SK-N-MC (cell line): Measurements from ENCODE around the gene MIB1.
"Not testable (repeated sequence)": the region's sequence is repeated elsewhere in the genome, so short reads cannot be mapped to it uniquely, and the experiment has no call there.

Experiments
- DNase-seq: peaks from one replicate; pipeline ENCODE4 v3.0.0-alpha.2; 2011; ENCODE audit warnings: low read depth, low spot score
- H3K27ac ChIP-seq: fragments of 200-600 bp; sonication (generic); 2 replicates; pipeline ENCODE4 v1.5.1; 2016; ENCODE audit warnings: mixed run types
- H3K36me3 ChIP-seq: fragments of 200-600 bp; sonication (generic); 2 replicates; pipeline ENCODE4 v1.6.1; 2017; ENCODE audit warnings: antibody characterized with exemption, low read length, mixed read lengths; ENCODE audit not compliant: insufficient read depth
- H3K4me3 ChIP-seq: fragments of 200-600 bp; sonication (generic); 2 replicates; pipeline ENCODE4 v1.5.1; 2016
- H3K9ac ChIP-seq: fragments of 200-600 bp; sonication (generic); 2 replicates; pipeline ENCODE4 v1.8.0; 2017; ENCODE audit warnings: mixed run types, mixed read lengths; ENCODE audit not compliant: insufficient read length
- H3K9me3 ChIP-seq: fragments of 200-600 bp; sonication (generic); 2 replicates; pipeline ENCODE4 v1.6.1; 2017; ENCODE audit warnings: low read depth, mild to moderate bottlenecking, antibody characterized with exemption, low read length, moderate library complexity, mixed read lengths
- EZH2 ChIP-seq: fragments of 200-600 bp; sonication (generic); IDR thresholded peaks from one replicate; pipeline ENCODE4 v1.6.1; 2017; ENCODE audit warnings: antibody characterized with exemption
- FOXP2 ChIP-seq: optimal IDR thresholded peaks from 2 replicates; pipeline ENCODE3; 2011; ENCODE audit warnings: mild to moderate bottlenecking, moderate library complexity; ENCODE audit not compliant: insufficient read depth; ENCODE audit errors: extremely low read length, control extremely low read depth
- POLR2AphosphoS5 ChIP-seq: IDR thresholded peaks from 2 replicates; pipeline ENCODE4 v1.6.1; 2012; ENCODE audit warnings: mild to moderate bottlenecking, low read depth, low read length, borderline replicate concordance

The MIB1 gene

GRCh38 chr18:21760321-21760720 is 19.7 kb downstream of the MIB1 start:
- TF ChIP-seq FOXP2 = no peak
- no peak for TF ChIP-seq POLR2AphosphoS5
- TF ChIP-seq EZH2 = no peak
- H3K36me3 ChIP-seq = peaks cover 4% of the 10 kb centered on the region
- H3K27ac ChIP-seq = peak overlapping the region; percentile 43; the same call in 1 of the 2 replicates
- H3K4me3 ChIP-seq = no peak overlapping the region
- H3K9me3 ChIP-seq = no peaks in the 10 kb centered on the region
- H3K9ac ChIP-seq = no peak overlapping the region
- DNase-seq = no peak

- DNase-seq = no peak
- peaks cover 16% of the 10 kb centered on the region for H3K36me3 ChIP-seq
- H3K9ac ChIP-seq = no peak overlapping the region
- H3K4me3 ChIP-seq = no peak overlapping the region
- no peak for TF ChIP-seq POLR2AphosphoS5
- no peak for TF ChIP-seq FOXP2
- TF ChIP-seq EZH2 = no peak
- no peaks in the 10 kb centered on the region for H3K9me3 ChIP-seq
- no peak overlapping the region for H3K27ac ChIP-seq
Observed at GRCh38 chr18:21761471-21762115, 21.0 kb downstream of the MIB1 start.

GRCh38 chr18:21762181-21762772 is 21.7 kb downstream of the MIB1 start:
- no peak for DNase-seq
- no peaks in the 10 kb centered on the region for H3K9me3 ChIP-seq
- TF ChIP-seq POLR2AphosphoS5 = no peak
- no peak for TF ChIP-seq FOXP2
- no peak for TF ChIP-seq EZH2
- H3K36me3 ChIP-seq = peaks cover 22% of the 10 kb centered on the region
- H3K27ac ChIP-seq = no peak overlapping the region
- H3K4me3 ChIP-seq = no peak overlapping the region
- no peak overlapping the region for H3K9ac ChIP-seq

GRCh38 chr18:21763846-21764646 is 23.5 kb downstream of the MIB1 start:
- no peaks in the 10 kb centered on the region for H3K9me3 ChIP-seq
- no peak overlapping the region for H3K4me3 ChIP-seq
- no peak overlapping the region for H3K9ac ChIP-seq
- peaks cover 34% of the 10 kb centered on the region for H3K36me3 ChIP-seq
- DNase-seq = no peak
- no peak for TF ChIP-seq EZH2
- TF ChIP-seq POLR2AphosphoS5 = no peak
- TF ChIP-seq FOXP2 = no peak
- H3K27ac ChIP-seq = no peak overlapping the region

GRCh38 chr18:21769206-21769605 is 28.6 kb downstream of the MIB1 start:
- TF ChIP-seq FOXP2 = no peak
- no peak for TF ChIP-seq EZH2
- no peak for TF ChIP-seq POLR2AphosphoS5
- Histone ChIP-seq H3K36me3 (peaks cover 56% of the 10 kb centered on the region), H3K9ac (no peak overlapping the region), H3K9me3 (no peaks in the 10 kb centered on the region), H3K4me3 (no peak overlapping the region), H3K27ac (no peak overlapping the region)
- no peak for DNase-seq

GRCh38 chr18:21774722-21775121 is 34.1 kb downstream of the MIB1 start:
- H3K9ac ChIP-seq = no peak overlapping the region

GRCh38 chr18:21777814-21778213 is 37.2 kb downstream of the MIB1 start:
- no peak overlapping the region for H3K9ac ChIP-seq
- no peaks in the 10 kb centered on the region for H3K9me3 ChIP-seq
- TF ChIP-seq FOXP2 (no peak), POLR2AphosphoS5 (no peak), EZH2 (no peak)
- H3K4me3 ChIP-seq = no peak overlapping the region
- peaks cover 26% of the 10 kb centered on the region for H3K36me3 ChIP-seq
- H3K27ac ChIP-seq = no peak overlapping the region; the same call in 1 of the 2 replicates
- no peak for DNase-seq

More at GRCh38 chr18:21774722-21775121, 34.1 kb downstream of the MIB1 start:
- Histone ChIP-seq H3K27ac (no peak overlapping the region), H3K4me3 (no peak overlapping the region), H3K9me3 (no peaks in the 10 kb centered on the region), H3K36me3 (peaks cover 23% of the 10 kb centered on the region)
- TF ChIP-seq POLR2AphosphoS5 (no peak), FOXP2 (no peak), EZH2 (no peak)
- no peak for DNase-seq

GRCh38 chr18:21786526-21786925 is 45.9 kb downstream of the MIB1 start:
- Histone ChIP-seq H3K9ac (no peak overlapping the region), H3K27ac (no peak overlapping the region), H3K4me3 (no peak overlapping the region), H3K9me3 (no peaks in the 10 kb centered on the region), H3K36me3 (peaks cover 44% of the 10 kb centered on the region)
- TF ChIP-seq POLR2AphosphoS5 (no peak), FOXP2 (no peak)
- no peak for DNase-seq

GRCh38 chr18:21796089-21796488 is 55.5 kb downstream of the MIB1 start:
- not testable (repeated sequence) for H3K4me3 ChIP-seq, H3K27ac ChIP-seq, H3K9ac ChIP-seq, DNase-seq, H3K36me3 ChIP-seq, H3K9me3 ChIP-seq
